Gastroesophageal sphincter (tissue), 4 donors: ENCODE data around the gene DYNLT5. TPM values are rescaled to one million over a fixed set of nuclear protein-coding genes. Genes with fewer than 3 reads are reported as not detected.

Experiments used
- ATAC-seq: fragments of 150-250 bp; one replicate; pipeline ENCODE4 v1.9.1; 2016; ENCODE audit warnings: mild to moderate bottlenecking, moderate library complexity
- H3K27ac ChIP-seq, 4 donors: fragments of 200-600 bp; sonication (generic) in 3 of 4; 1 replicate in 3 of 4; 2 replicates in 1 of 4; pipeline ENCODE4 v1.5.1; 2016 to 2019
- H3K27me3 ChIP-seq: fragments of 200-600 bp; sonication (generic); one replicate; pipeline ENCODE4 v1.5.1; 2019
- H3K36me3 ChIP-seq, 2 donors: fragments of 200-600 bp; sonication (generic); one replicate each; pipeline ENCODE4 v1.5.1; 2019; ENCODE audit warnings: control low read depth in 1 of 2
- H3K4me1 ChIP-seq, 3 donors: fragments of 200-600 bp; sonication (generic); 1 replicate in 2 of 3; 2 replicates in 1 of 3; pipeline ENCODE4 v1.5.1; 2016 to 2019; ENCODE audit warnings: control low read depth in 2 of 3
- H3K4me3 ChIP-seq, 2 donors: fragments of 200-600 bp; sonication (generic); one replicate each; pipeline ENCODE4 v1.5.1; 2019; ENCODE audit warnings: mild to moderate bottlenecking in 1 of 2, moderate library complexity in 1 of 2
- H3K9me3 ChIP-seq, 3 donors: fragments of 200-600 bp; sonication (generic); one replicate each; pipeline ENCODE4 v1.5.1; 2017 to 2019; ENCODE audit warnings: control low read depth in 2 of 3
- EP300 ChIP-seq: sonication (generic); formaldehyde crosslinking; IDR thresholded peaks from one replicate; pipeline ENCODE4 v1.6.1; 2017; ENCODE audit warnings: antibody characterized with exemption, mild to moderate bottlenecking
- POLR2A ChIP-seq, 2 donors: fragments of 450-650 bp; IDR thresholded peaks; one replicate each; pipeline ENCODE4 v1.6.1; 2017; ENCODE audit warnings: antibody characterized with exemption in 2 of 2, mild to moderate bottlenecking in 2 of 2, moderate library complexity in 1 of 2
- POLR2AphosphoS5 ChIP-seq: sonication (generic); formaldehyde crosslinking; IDR thresholded peaks from one replicate; pipeline ENCODE4 v1.6.1; 2017; ENCODE audit warnings: antibody characterized with exemption
- WGBS, 2 donors: methylation state at CpG; one replicate each; pipeline ENCODE4 v1.1.5; 2018; ENCODE audit warnings: low coverage in 1 of 2; 5-methylcytosine and 5-hydroxymethylcytosine counted together
- total RNA-seq, 4 donors: library from RNA; depleted of rRNA; stranded (reverse); fragments of >200 nt; gene quantifications; one replicate each; pipeline ENCODE4 v1.1.0, GENCODE V29; 2016
- TF ChIP-seq, protein P1 (sequence below), 4 experiments: fragments of 200-600 bp in 2 of 4; fragments of 450-650 bp in 2 of 4; sonication (generic) in 1 of 4; IDR thresholded peaks; one replicate each; pipeline ENCODE4 v1.5.1; 2017 to 2019; ENCODE audit warnings: antibody characterized with exemption in 4 of 4, mild to moderate bottlenecking in 2 of 4, moderate library complexity in 2 of 4

Gene DYNLT5
- total RNA-seq, 4 donors from 2014 or later, result 0.17 to 3.9 (median 3.0) TPM

DNA sequence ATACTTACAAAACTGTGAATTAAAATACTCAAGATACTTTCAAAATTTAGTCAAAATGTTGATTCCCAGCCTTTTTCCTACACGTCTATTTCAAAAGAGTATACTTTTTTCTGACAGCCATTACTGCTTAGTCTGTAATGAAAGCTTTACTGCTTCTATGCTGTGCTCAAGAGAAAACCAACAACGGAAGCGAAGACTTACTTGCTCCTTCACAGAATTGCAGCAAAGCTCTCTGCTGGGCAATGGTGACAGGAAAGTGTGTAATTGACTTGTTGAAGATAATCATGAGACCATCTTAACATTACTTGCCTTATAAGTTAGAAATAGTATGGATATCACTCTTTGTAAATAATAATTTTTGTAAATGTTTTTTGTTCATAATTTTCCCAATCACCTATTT is 1.7 kb upstream of the DYNLT5 start:
- ATAC-seq, result no peak
- no peaks in the 10 kb centered on the region for H3K36me3 ChIP-seq

DNA sequence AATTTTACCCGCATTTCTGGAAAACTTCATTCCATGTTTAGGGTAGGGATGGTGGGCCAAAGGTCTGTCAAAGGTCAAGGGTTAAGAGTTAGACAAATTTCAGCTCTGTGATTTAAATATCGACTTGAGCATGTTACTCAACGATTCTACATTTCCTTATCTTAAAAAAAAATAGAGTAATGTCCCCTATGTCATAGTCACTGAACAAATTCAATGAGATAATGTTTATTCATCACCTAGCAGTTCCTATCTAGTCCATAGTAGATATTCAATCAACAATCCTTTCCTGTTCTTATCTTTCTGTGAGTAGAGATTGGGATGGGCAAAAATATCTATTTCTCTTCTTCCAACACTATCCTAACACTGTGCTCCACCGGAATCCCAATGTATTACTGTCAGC is 1.1 kb upstream of the DYNLT5 start:
- peaks cover 20% of the 10 kb centered on the region for H3K27me3 ChIP-seq
- no peaks in the 10 kb centered on the region for H3K36me3 ChIP-seq
- ATAC-seq, result no peak
- no peaks in the 10 kb centered on the region for H3K9me3 ChIP-seq
- H3K4me3 ChIP-seq, result no peak overlapping the region
- H3K4me1 ChIP-seq, result peaks cover 0 to 18% (median 0%) of the 10 kb centered on the region in 3 donors
- no peak overlapping the region for H3K27ac ChIP-seq
- 89 to 92% methylated on average over 4 of the region's 4 CpGs for WGBS, 2 donors
- TF ChIP-seq EP300, result no peak
- no peak for TF ChIP-seq POLR2A (IDR thresholded peaks at IDR 0.05)

More for the DNA sequence above, 1.7 kb upstream of the DYNLT5 start:
- no peak overlapping the region for H3K4me3 ChIP-seq
- H3K27me3 ChIP-seq, result peaks cover 20% of the 10 kb centered on the region
- H3K4me1 ChIP-seq, result peaks cover 0 to 18% (median 0%) of the 10 kb centered on the region in 3 donors
- H3K9me3 ChIP-seq, result no peaks in the 10 kb centered on the region
- TF ChIP-seq POLR2AphosphoS5 (no peak), EP300 (no peak), POLR2A (IDR thresholded peaks at IDR 0.05) (no peak)
- TF ChIP-seq, protein P1, sequence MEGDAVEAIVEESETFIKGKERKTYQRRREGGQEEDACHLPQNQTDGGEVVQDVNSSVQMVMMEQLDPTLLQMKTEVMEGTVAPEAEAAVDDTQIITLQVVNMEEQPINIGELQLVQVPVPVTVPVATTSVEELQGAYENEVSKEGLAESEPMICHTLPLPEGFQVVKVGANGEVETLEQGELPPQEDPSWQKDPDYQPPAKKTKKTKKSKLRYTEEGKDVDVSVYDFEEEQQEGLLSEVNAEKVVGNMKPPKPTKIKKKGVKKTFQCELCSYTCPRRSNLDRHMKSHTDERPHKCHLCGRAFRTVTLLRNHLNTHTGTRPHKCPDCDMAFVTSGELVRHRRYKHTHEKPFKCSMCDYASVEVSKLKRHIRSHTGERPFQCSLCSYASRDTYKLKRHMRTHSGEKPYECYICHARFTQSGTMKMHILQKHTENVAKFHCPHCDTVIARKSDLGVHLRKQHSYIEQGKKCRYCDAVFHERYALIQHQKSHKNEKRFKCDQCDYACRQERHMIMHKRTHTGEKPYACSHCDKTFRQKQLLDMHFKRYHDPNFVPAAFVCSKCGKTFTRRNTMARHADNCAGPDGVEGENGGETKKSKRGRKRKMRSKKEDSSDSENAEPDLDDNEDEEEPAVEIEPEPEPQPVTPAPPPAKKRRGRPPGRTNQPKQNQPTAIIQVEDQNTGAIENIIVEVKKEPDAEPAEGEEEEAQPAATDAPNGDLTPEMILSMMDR (IDR thresholded peaks at IDR 0.05), result no peak
- no peak overlapping the region for H3K27ac ChIP-seq
- 72 to 75% methylated on average over 3 of the region's 3 CpGs for WGBS, 2 donors

DNA sequence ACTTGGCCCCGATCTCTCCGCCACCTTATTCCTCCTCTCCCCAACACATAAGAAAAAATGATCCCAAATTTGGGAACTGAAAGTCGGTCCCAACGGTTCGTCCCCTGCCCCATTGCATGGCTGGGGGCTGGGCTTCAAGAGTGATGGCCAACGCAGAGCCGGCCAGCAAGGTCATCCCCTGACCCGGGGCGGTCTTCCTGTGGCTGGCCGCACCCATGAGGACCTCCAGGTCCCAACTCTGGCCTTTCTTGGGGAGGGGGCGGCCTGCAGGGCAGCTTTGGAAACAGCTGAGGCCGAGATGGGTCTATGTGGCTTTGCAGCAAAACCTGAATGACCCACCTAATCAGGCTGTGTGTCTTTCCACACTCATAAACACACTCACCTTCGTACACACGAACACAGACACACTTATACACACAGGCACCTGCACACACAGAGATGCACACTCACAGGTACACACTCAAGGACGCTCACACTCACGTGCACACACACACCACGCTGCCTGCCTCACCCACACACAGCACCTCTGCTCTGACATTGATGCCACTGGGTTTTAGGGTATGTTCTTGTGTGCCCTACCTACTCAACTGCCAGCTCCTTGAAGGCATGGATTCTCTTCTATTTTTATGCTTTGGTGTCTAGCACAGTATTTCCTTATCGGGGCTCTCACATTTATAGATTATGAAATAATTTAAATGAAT is 562 bp downstream of the DYNLT5 start:
- peak overlapping the region in 2 of 4 donors; percentile 33 to 70 for H3K27ac ChIP-seq

DNA sequence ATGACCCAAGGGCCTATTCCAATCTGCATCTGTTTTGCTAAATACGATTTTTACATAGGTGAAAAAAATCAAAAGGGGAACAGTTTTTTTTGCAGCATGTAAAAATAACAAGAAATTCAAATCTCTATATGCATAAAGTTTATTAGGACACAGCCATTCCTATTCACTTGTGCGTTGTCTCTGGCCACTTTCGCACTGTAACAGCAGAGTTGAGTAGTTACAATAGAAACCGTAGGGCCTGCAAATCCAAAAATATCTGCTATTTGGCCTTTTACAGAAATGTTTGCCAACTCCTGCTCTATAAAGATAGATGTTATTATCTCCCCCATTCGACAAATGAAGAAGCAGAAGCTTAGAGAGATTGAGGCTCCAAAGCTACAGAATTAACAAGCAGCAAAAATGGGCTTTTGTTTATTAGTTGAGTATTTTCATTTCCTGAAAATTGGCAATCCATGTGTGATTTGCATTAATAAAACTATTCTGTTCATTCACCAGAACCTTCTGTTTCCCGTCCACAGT is 5.5 kb downstream of the DYNLT5 start:
- H3K9me3 ChIP-seq, result no peaks in the 10 kb centered on the region
- peaks cover 9% of the 10 kb centered on the region for H3K27me3 ChIP-seq
- TF ChIP-seq, protein P1 (IDR thresholded peaks at IDR 0.05), result no peak
- TF ChIP-seq EP300, result no peak
- TF ChIP-seq POLR2A (IDR thresholded peaks at IDR 0.05), result no peak
- TF ChIP-seq POLR2AphosphoS5, result no peak
- no peak overlapping the region for H3K27ac ChIP-seq
- no peak overlapping the region for H3K4me3 ChIP-seq
- H3K36me3 ChIP-seq, result no peaks in the 10 kb centered on the region
- H3K4me1 ChIP-seq, result peaks cover 0 to 3% (median 0%) of the 10 kb centered on the region in 3 donors
- ATAC-seq, result no peak
- WGBS, 2 donors, result 38 to 59% methylated on average over 5 to 6 of the region's 6 CpGs

More for the DNA sequence above, 562 bp downstream of the DYNLT5 start:
- H3K36me3 ChIP-seq, result no peaks in the 10 kb centered on the region
- no peaks in the 10 kb centered on the region for H3K9me3 ChIP-seq
- 73 to 100% methylated on average over 1 to 4 of the region's 18 CpGs for whole genome bisulfite sequencing, 2 donors
- H3K27me3 ChIP-seq, result peaks cover 20% of the 10 kb centered on the region
- peak overlapping the region; percentile 20 to 54 for H3K4me3 ChIP-seq
- peaks cover 0 to 18% (median 0%) of the 10 kb centered on the region in 3 donors for H3K4me1 ChIP-seq
- peak; percentile 19 for ATAC-seq
- no peak for TF ChIP-seq POLR2AphosphoS5
- TF ChIP-seq POLR2A (IDR thresholded peaks at IDR 0.05), result no peak
- TF ChIP-seq, protein P1 (IDR thresholded peaks at IDR 0.05), result no peak
- no peak for TF ChIP-seq EP300

DNA sequence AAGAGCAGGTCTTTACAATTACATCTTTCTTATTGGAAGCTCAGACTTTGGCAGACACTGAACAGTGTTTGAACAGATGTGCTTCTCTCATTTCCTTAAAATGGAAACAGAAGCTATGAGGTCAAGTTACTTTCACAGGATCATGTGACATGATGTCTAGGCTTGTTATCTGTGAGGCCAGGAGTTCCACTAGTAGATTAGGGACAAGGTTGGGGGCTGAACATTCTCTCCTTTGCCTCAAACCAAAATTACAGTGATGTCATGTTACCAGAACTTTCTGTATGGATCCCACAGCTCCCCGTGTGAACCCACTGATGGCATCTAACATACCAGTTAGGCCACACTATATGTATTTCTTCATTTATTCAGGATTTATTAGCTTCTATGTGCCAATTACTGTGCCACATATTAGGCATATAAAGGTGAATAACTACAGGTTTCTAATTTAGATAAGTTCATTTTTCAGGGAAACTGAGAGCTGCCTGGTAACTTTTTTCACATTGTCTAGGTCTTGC is 6.0 kb downstream of the DYNLT5 start:
- Histone ChIP-seq H3K9me3 (no peaks in the 10 kb centered on the region), H3K27ac (no peak overlapping the region), H3K4me1 (no peaks in the 10 kb centered on the region), H3K36me3 (no peaks in the 10 kb centered on the region), H3K27me3 (peaks cover 4% of the 10 kb centered on the region), H3K4me3 (no peak overlapping the region)
- no peak for ATAC-seq
- 60 to 64% methylated on average over 1 of the region's 1 CpG for WGBS, 2 donors
- TF ChIP-seq POLR2AphosphoS5 (no peak), POLR2A (IDR thresholded peaks at IDR 0.05) (no peak), EP300 (no peak)
- TF ChIP-seq, protein P1 (IDR thresholded peaks at IDR 0.05), result no peak
